HCT116 (cell line): ENCODE results near the gene WDR88. TPM values are rescaled to one million over a fixed set of nuclear protein-coding genes. Genes with fewer than 3 reads are reported as not detected.

ENCODE experiments used
- ATAC-seq: fragments of 200-7000 bp; cut with Tn5 transposase; 2 replicates; pipeline ENCODE4 v1.9.1; 2020; ENCODE audit warnings: mild to moderate bottlenecking, moderate library complexity
- BruUV-seq: library from RNA; stranded (reverse); fragments of 400-500 nt; replicated peaks from 2 replicates; lab custom pipeline; 2021; lab: Mats Ljungman, UMichigan
- CTCF ChIA-PET: fragments of 300-600 bp; sonication (Branson Sonifier 250); formaldehyde crosslinking; loops from one replicate; lab custom pipeline; 2021; ENCODE audit warnings: antibody characterized with exemption; lab: Charles Lee
- POLR2A ChIA-PET: fragments of 300-600, 350-600 bp; sonication (Branson Sonifier 250); formaldehyde crosslinking; loops from one replicate; lab custom pipeline; 2021; ENCODE audit warnings: antibody characterized with exemption; lab: Charles Lee
- RAD21 ChIA-PET, 2 experiments: fragments of 300-600 bp; sonication (Branson Sonifier 250); formaldehyde crosslinking; loops; one replicate each; lab custom pipeline; 2023; ENCODE audit warnings: low total read pairs in 2 of 2; ENCODE audit not compliant: uncharacterized antibody in 2 of 2, unreplicated experiment in 2 of 2, low non-redundant PET in 1 of 2; lab: Charles Lee
- DNase-seq: peaks from one replicate; pipeline ENCODE4 v3.0.0-alpha.2; 2010; ENCODE audit warnings: low read depth, low spot score
- H2AFZ ChIP-seq: fragments of 200-600 bp; shearing (Covaris generic), sonication (generic); 2 replicates; pipeline ENCODE4 v1.6.1; 2017; ENCODE audit warnings: low read depth, mixed run types, mixed read lengths, antibody characterized with exemption, low read length; ENCODE audit not compliant: poor library complexity, severe bottlenecking
- H3K27ac ChIP-seq: 2 replicates; pipeline ENCODE4 v1.5.1; 2012; ENCODE audit warnings: low read depth, low read length
- H3K27me3 ChIP-seq: fragments of 200-600 bp; sonication (generic); 2 replicates; pipeline ENCODE4 v1.6.1; 2016; ENCODE audit warnings: mixed run types, low read length, mixed read lengths; ENCODE audit not compliant: insufficient read depth
- H3K36me3 ChIP-seq, 2 experiments: fragments of 200-500 bp in 1 of 2; fragments of 200-600 bp in 1 of 2; sonication (Bioruptor generic) in 1 of 2; sonication (generic) in 1 of 2; 2 replicates each; pipeline versions ENCODE4 v1.5.1 to v1.6.1; 2014 to 2016; ENCODE audit warnings: low read length in 2 of 2, inconsistent platforms in 1 of 2, mixed read lengths in 1 of 2, mixed run types in 1 of 2; ENCODE audit not compliant: insufficient read depth in 2 of 2, control insufficient read depth in 1 of 2
- H3K4me1 ChIP-seq, 2 experiments: fragments of 200-600 bp in 1 of 2; sonication (generic) in 1 of 2; 2 replicates each; pipeline versions ENCODE4 v1.5.1 to v1.6.1; 2012 to 2017; ENCODE audit warnings: low read length in 2 of 2, inconsistent platforms in 1 of 2, mild to moderate bottlenecking in 1 of 2, mixed read lengths in 1 of 2, mixed run types in 1 of 2, moderate library complexity in 1 of 2; ENCODE audit not compliant: insufficient read depth in 2 of 2, control insufficient read depth in 1 of 2
- H3K4me2 ChIP-seq: fragments of 200-600 bp; sonication (generic); 2 replicates; pipeline ENCODE4 v1.6.1; 2017; ENCODE audit warnings: mixed run types, low read length, mixed read lengths
- H3K4me3 ChIP-seq, 2 experiments: fragments of 200-600 bp in 1 of 2; sonication (generic) in 1 of 2; replicated peaks in 1 of 2; 2 replicates each; pipeline ENCODE4 v1.5.1; 2011 to 2016; ENCODE audit warnings: low read length in 2 of 2, control low read depth in 1 of 2, low read depth in 1 of 2, mild to moderate bottlenecking in 1 of 2, mixed read lengths in 1 of 2, mixed run types in 1 of 2
- H3K79me2 ChIP-seq: fragments of 200-600 bp; sonication (generic); 2 replicates; pipeline ENCODE4 v1.6.1; 2017; ENCODE audit warnings: mild to moderate bottlenecking, mixed run types, low read length, moderate library complexity, mixed read lengths; ENCODE audit not compliant: insufficient read depth
- H3K9ac ChIP-seq: fragments of 200-600 bp; sonication (generic); 2 replicates; pipeline ENCODE4 v1.6.1; 2016; ENCODE audit warnings: low read length, mixed read lengths
- H3K9me2 ChIP-seq: fragments of 200-600 bp; sonication (generic), shearing (Covaris generic); 2 replicates; pipeline ENCODE4 v1.6.1; 2017; ENCODE audit warnings: mixed run types, mild to moderate bottlenecking, moderate library complexity; ENCODE audit not compliant: insufficient read depth
- H3K9me3 ChIP-seq, 2 experiments: fragments of 200-500 bp in 1 of 2; fragments of 200-600 bp in 1 of 2; sonication (Bioruptor generic) in 1 of 2; sonication (generic) in 1 of 2; 2 replicates each; pipeline ENCODE4 v1.6.1; 2014 to 2017; ENCODE audit warnings: low read length in 2 of 2, mixed read lengths in 2 of 2, inconsistent platforms in 1 of 2, low read depth in 1 of 2, mild to moderate bottlenecking in 1 of 2, mixed run types in 1 of 2, moderate library complexity in 1 of 2; ENCODE audit not compliant: control insufficient read depth in 1 of 2, insufficient read depth in 1 of 2
- H4K20me1 ChIP-seq: fragments of 200-600 bp; sonication (generic), shearing (Covaris generic); 2 replicates; pipeline ENCODE4 v1.6.1; 2017; ENCODE audit warnings: mixed run types, mild to moderate bottlenecking, moderate library complexity; ENCODE audit not compliant: insufficient read depth
- EGR1 ChIP-seq: IDR thresholded peaks from 2 replicates; pipeline ENCODE4 v1.6.1; 2012; ENCODE audit warnings: low read depth
- ELF1 ChIP-seq: IDR thresholded peaks from 2 replicates; pipeline ENCODE4 v1.6.1; 2012; ENCODE audit warnings: low read depth, borderline replicate concordance
- EZH2 ChIP-seq: fragments of 200-600 bp; sonication (generic); IDR thresholded peaks from 2 replicates; pipeline ENCODE4 v1.6.1; 2017; ENCODE audit warnings: antibody characterized with exemption, mixed run types
- JUND ChIP-seq: IDR thresholded peaks from 2 replicates; pipeline ENCODE4 v1.6.1; 2012
- POLR2A ChIP-seq: IDR thresholded peaks from 2 replicates; pipeline ENCODE4 v1.7.0; 2011; ENCODE audit warnings: borderline replicate concordance; ENCODE audit not compliant: insufficient read depth, insufficient read length; ENCODE audit errors: extremely low read depth
- POLR2AphosphoS5 ChIP-seq: IDR thresholded peaks from 2 replicates; pipeline ENCODE4 v1.6.1; 2011; ENCODE audit warnings: mild to moderate bottlenecking, low read depth, low read length, moderate library complexity
- RAD21 ChIP-seq: IDR thresholded peaks from 2 replicates; pipeline ENCODE4 v1.6.1; 2012; ENCODE audit warnings: low read depth, mild to moderate bottlenecking
- SP1 ChIP-seq: IDR thresholded peaks from 2 replicates; pipeline ENCODE4 v1.6.1; 2012; ENCODE audit warnings: low read depth
- YY1 ChIP-seq: IDR thresholded peaks from 2 replicates; pipeline ENCODE4 v1.6.1; 2011; ENCODE audit warnings: low read length, low read depth, moderate library complexity, mild to moderate bottlenecking; ENCODE audit not compliant: insufficient replicate concordance; ENCODE audit errors: extremely low read depth
- intact Hi-C: fragments of 100-400 bp; cut with micrococcal nuclease; formaldehyde crosslinking; loops from 2 replicates; pipeline ENCODE4 v1.10.0; 2022
- total RNA-seq: library from RNA; stranded (reverse); gene quantifications from one replicate; pipeline ENCODE4 v1.2.1, GENCODE V29; 2021; ENCODE audit not compliant: unreplicated experiment
- TF ChIP-seq, protein P1 (sequence below): IDR thresholded peaks from 2 replicates; pipeline ENCODE4 v1.6.1; 2012; ENCODE audit warnings: low read depth
- TF ChIP-seq, protein P2 (sequence below): IDR thresholded peaks from 2 replicates; pipeline ENCODE4 v1.6.1; 2011; ENCODE audit warnings: mild to moderate bottlenecking, low read length, moderate library complexity; ENCODE audit not compliant: insufficient replicate concordance; ENCODE audit errors: extremely low read depth
- TF ChIP-seq, protein P3 (sequence below), 3 experiments: fragments of 200-600 bp in 1 of 3; sonication (generic) in 1 of 3; IDR thresholded peaks in 2 of 3; conservative IDR thresholded peaks in 1 of 3; 2 replicates each; pipeline ENCODE4 v1.5.1; 2012 to 2017; ENCODE audit warnings: low read depth in 2 of 3, low read length in 2 of 3, antibody characterized with exemption in 1 of 3, borderline replicate concordance in 1 of 3, control low read depth in 1 of 3, mild to moderate bottlenecking in 1 of 3, mixed read lengths in 1 of 3, mixed run types in 1 of 3, moderate library complexity in 1 of 3; ENCODE audit not compliant: insufficient read depth in 1 of 3

Gene WDR88
- total RNA-seq, 1 experiment from 2014 or later: not detected

DNA sequence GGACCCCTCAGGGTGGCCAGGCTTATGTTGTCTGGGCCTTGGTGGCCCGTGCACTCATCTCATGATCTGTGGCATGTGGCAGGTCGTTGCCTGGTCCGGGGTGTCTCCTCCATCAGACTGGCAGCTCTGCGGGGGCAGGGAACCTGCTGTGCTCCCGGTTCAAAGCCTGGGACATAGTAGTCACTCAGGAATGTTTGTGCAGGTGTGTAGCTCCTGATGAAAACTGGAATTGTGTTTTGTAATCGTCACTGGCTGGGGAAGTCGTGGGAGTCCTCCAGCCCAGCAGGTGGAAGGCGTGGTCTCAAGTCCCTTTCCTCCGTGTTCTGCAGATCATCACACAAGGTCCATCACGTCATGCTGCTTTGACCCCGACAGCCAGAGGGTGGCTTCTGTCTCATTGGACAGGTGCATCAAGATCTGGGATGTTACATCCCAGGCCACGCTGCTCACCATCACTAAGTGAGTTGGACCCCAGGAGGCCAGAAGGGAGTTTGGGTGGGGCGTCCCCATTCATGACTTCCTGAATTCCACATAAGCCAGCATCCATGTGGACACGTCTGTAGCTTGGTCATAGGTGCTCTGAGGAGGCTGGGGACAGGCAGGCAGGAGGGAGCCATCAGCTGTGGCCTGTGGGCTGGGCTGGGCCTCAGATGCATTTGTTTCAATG lies 19.1 kb downstream of the WDR88 start:
- H3K79me2 ChIP-seq: no peaks in the 10 kb centered on the region
- no peaks in the 10 kb centered on the region for H3K27me3 ChIP-seq
- H3K4me2 ChIP-seq: no peak overlapping the region
- H2AFZ ChIP-seq: no peak overlapping the region
- H3K9me2 ChIP-seq: no peaks in the 10 kb centered on the region
- TF ChIP-seq POLR2AphosphoS5 (no peak), SP1 (no peak), EZH2 (no peak), EGR1 (no peak), POLR2A (no peak), RAD21 (no peak), JUND (no peak), YY1 (no peak), ELF1 (no peak)
- TF ChIP-seq, protein P1, sequence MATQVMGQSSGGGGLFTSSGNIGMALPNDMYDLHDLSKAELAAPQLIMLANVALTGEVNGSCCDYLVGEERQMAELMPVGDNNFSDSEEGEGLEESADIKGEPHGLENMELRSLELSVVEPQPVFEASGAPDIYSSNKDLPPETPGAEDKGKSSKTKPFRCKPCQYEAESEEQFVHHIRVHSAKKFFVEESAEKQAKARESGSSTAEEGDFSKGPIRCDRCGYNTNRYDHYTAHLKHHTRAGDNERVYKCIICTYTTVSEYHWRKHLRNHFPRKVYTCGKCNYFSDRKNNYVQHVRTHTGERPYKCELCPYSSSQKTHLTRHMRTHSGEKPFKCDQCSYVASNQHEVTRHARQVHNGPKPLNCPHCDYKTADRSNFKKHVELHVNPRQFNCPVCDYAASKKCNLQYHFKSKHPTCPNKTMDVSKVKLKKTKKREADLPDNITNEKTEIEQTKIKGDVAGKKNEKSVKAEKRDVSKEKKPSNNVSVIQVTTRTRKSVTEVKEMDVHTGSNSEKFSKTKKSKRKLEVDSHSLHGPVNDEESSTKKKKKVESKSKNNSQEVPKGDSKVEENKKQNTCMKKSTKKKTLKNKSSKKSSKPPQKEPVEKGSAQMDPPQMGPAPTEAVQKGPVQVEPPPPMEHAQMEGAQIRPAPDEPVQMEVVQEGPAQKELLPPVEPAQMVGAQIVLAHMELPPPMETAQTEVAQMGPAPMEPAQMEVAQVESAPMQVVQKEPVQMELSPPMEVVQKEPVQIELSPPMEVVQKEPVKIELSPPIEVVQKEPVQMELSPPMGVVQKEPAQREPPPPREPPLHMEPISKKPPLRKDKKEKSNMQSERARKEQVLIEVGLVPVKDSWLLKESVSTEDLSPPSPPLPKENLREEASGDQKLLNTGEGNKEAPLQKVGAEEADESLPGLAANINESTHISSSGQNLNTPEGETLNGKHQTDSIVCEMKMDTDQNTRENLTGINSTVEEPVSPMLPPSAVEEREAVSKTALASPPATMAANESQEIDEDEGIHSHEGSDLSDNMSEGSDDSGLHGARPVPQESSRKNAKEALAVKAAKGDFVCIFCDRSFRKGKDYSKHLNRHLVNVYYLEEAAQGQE: no peak
- TF ChIP-seq, protein P2, sequence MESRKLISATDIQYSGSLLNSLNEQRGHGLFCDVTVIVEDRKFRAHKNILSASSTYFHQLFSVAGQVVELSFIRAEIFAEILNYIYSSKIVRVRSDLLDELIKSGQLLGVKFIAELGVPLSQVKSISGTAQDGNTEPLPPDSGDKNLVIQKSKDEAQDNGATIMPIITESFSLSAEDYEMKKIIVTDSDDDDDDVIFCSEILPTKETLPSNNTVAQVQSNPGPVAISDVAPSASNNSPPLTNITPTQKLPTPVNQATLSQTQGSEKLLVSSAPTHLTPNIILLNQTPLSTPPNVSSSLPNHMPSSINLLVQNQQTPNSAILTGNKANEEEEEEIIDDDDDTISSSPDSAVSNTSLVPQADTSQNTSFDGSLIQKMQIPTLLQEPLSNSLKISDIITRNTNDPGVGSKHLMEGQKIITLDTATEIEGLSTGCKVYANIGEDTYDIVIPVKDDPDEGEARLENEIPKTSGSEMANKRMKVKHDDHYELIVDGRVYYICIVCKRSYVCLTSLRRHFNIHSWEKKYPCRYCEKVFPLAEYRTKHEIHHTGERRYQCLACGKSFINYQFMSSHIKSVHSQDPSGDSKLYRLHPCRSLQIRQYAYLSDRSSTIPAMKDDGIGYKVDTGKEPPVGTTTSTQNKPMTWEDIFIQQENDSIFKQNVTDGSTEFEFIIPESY: no peak
- TF ChIP-seq, protein P3, sequence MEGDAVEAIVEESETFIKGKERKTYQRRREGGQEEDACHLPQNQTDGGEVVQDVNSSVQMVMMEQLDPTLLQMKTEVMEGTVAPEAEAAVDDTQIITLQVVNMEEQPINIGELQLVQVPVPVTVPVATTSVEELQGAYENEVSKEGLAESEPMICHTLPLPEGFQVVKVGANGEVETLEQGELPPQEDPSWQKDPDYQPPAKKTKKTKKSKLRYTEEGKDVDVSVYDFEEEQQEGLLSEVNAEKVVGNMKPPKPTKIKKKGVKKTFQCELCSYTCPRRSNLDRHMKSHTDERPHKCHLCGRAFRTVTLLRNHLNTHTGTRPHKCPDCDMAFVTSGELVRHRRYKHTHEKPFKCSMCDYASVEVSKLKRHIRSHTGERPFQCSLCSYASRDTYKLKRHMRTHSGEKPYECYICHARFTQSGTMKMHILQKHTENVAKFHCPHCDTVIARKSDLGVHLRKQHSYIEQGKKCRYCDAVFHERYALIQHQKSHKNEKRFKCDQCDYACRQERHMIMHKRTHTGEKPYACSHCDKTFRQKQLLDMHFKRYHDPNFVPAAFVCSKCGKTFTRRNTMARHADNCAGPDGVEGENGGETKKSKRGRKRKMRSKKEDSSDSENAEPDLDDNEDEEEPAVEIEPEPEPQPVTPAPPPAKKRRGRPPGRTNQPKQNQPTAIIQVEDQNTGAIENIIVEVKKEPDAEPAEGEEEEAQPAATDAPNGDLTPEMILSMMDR (IDR thresholded peaks at IDR 0.05 in 2 of 3, conservative IDR thresholded peaks at IDR 0.05 in 1 of 3; ENCODE audit: borderline replicate concordance in 1 of 3, insufficient read depth in 1 of 3, low read depth in 2 of 3, low read length in 2 of 3): no peak
- intact Hi-C loops: no loop called here
- BruUV-seq: no TSS peak
- no peaks in the 10 kb centered on the region for H3K9me3 ChIP-seq
- CTCF ChIA-PET: interaction anchor here (1.0 to 2.1 kb wide), 2 partner anchors 33 kb away, joined by 4 to 5 read pairs; no protein-coding TSS in a partner anchor
- ATAC-seq (no peak), DNase-seq (no peak)
- no peaks in the 10 kb centered on the region for H4K20me1 ChIP-seq
- H3K9ac ChIP-seq: no peak overlapping the region
- H3K4me3 ChIP-seq: no peak overlapping the region
- no peak overlapping the region for H3K27ac ChIP-seq
- RAD21 ChIA-PET: no interaction called here
- POLR2A ChIA-PET: no interaction called here
- no peaks in the 10 kb centered on the region for H3K36me3 ChIP-seq
- H3K4me1 ChIP-seq: no peaks in the 10 kb centered on the region
